GM10266 (cell line): Measurements from ENCODE around the gene CCDC138.

Experiments
- DNase-seq: peaks from one replicate; pipeline ENCODE4 v3.0.0; 2012; ENCODE audit errors: extremely low spot score
- CTCF ChIP-seq: IDR thresholded peaks from 2 replicates; pipeline ENCODE4 v1.5.1; 2012; ENCODE audit warnings: mild to moderate bottlenecking, low read depth; ENCODE audit not compliant: control insufficient read depth, insufficient read depth; ENCODE audit errors: missing control alignments

The CCDC138 gene

GRCh38 chr2:108911401-108911800, 124.8 kb downstream of the CCDC138 start:
- DNase-seq, result no peak
- no peak for TF ChIP-seq CTCF

GRCh38 chr2:108911807-108912628, 125.4 kb downstream of the CCDC138 start:
- DNase-seq, result no peak
- no peak for TF ChIP-seq CTCF

GRCh38 chr2:108912629-108912902, 126.0 kb downstream of the CCDC138 start:
- TF ChIP-seq CTCF, result no peak
- DNase-seq, result no peak

- DNase-seq, result no peak
- no peak for TF ChIP-seq CTCF
Observed at GRCh38 chr2:108916122-108916795, 129.7 kb downstream of the CCDC138 start.

- TF ChIP-seq CTCF, result no peak
- DNase-seq, result no peak
Observed at GRCh38 chr2:108916796-108917421, 130.3 kb downstream of the CCDC138 start.

- no peak for DNase-seq
- TF ChIP-seq CTCF, result no peak
Observed at GRCh38 chr2:108917526-108917925, 131.0 kb downstream of the CCDC138 start.
